ENCODE data around the gene MAGEA10.

GRCh38 chrX:152151256-152151655 is 12.9 kb upstream of the MAGEA10 start:
- no peak for TF ChIP-seq CTCF (IDR thresholded peaks at IDR 0.05)
- no peak for TF ChIP-seq ZFX (IDR thresholded peaks at IDR 0.05; ENCODE audit: borderline replicate concordance)

Data from 22Rv1 (cell line).